Activated CD4-positive, alpha-beta T cell treated with anti-CD3 and anti-CD28 coated beads for 36 hours (primary cell): ENCODE measurements around the gene PELI1. TPM values are rescaled to one million over a fixed set of nuclear protein-coding genes. Genes with fewer than 3 reads are reported as not detected.
A peak's percentile ranks its signal among the peaks of the same experiment; 100 is the strongest.
"Not testable (repeated sequence)": the region's sequence is repeated elsewhere in the genome, so short reads cannot be mapped to it uniquely, and the experiment has no call there.

ENCODE experiments used
- ATAC-seq: fragments of 200-7000 bp; cut with Tn5 transposase; one replicate; pipeline ENCODE4 v1.10.0; 2021; ENCODE audit warnings: mild to moderate bottlenecking, moderate library complexity
- CTCF ChIA-PET: fragments of 350-600 bp; sonication (Branson Sonifier 250); formaldehyde crosslinking; loops from one replicate; lab custom pipeline; 2021; ENCODE audit warnings: antibody characterized with exemption; lab: Charles Lee
- POLR2A ChIA-PET: fragments of 350-600 bp; sonication (Branson Sonifier 250); formaldehyde crosslinking; loops from one replicate; lab custom pipeline; 2021; ENCODE audit warnings: antibody characterized with exemption, inconsistent platforms; lab: Charles Lee
- DNase-seq: peaks from one replicate; pipeline ENCODE4 v3.0.0-alpha.2; 2020
- H3K27ac Mint-ChIP-seq: one replicate; pipeline ENCODE4 v1.8.0; 2021; ENCODE audit warnings: mixed read lengths
- H3K27me3 Mint-ChIP-seq: one replicate; pipeline ENCODE4 v1.8.0; 2021; ENCODE audit warnings: mixed read lengths
- H3K36me3 Mint-ChIP-seq: one replicate; pipeline ENCODE4 v1.8.0; 2021; ENCODE audit warnings: low read depth, mixed read lengths
- H3K4me1 Mint-ChIP-seq: one replicate; pipeline ENCODE4 v1.8.0; 2021; ENCODE audit warnings: mixed read lengths
- H3K4me3 Mint-ChIP-seq: one replicate; pipeline ENCODE4 v1.8.0; 2021; ENCODE audit warnings: mild to moderate bottlenecking, moderate library complexity, mixed read lengths
- H3K9me3 Mint-ChIP-seq: one replicate; pipeline ENCODE4 v1.8.0; 2021; ENCODE audit warnings: low read depth, mixed read lengths
- intact Hi-C, 2 experiments: fragments of 100-400 bp; cut with DNase I in 1 of 2; cut with micrococcal nuclease in 1 of 2; formaldehyde crosslinking; loops; one replicate each; pipeline versions ENCODE4 v1.14.2 to v1.15.1; 2022 to 2024; cut with DNase I, micrococcal nuclease
- total RNA-seq, 2 experiments: library from RNA; stranded (reverse); gene quantifications; one replicate each; pipeline ENCODE4 v1.2.3, GENCODE V29; 2021

Gene PELI1
- total RNA-seq, 2 experiments from 2014 or later = 21.3 to 29.7 TPM

DNA sequence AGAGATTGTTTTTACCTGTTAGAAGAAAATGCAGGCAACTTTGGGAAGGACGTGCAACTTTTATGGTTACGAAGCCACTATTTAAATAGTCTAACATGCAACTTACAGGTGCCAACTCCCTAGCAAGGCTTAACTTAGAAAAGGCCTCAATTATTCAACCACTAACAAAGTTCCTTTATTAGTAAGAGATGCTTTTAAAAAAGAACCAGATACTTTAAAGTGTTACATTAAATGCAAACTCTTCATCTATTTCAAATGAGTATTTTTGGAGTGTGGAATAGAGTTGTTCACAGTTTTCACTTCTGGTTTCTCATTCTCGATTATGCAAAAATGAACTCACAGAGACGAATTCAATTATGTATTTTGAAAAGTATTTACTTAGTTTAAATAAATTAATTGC, 51.7 kb downstream of the PELI1 start:
- Mint-ChIP-seq H3K27ac (no peak overlapping the region), H3K9me3 (peaks cover 6% of the 10 kb centered on the region), H3K4me1 (peaks cover 7% of the 10 kb centered on the region), H3K36me3 (peaks cover 55% of the 10 kb centered on the region), H3K27me3 (no peaks in the 10 kb centered on the region), H3K4me3 (no peak overlapping the region)
- no peak for DNase-seq
- intact Hi-C loops = no loop called here
- ChIA-PET POLR2A (no interaction called here), CTCF (no interaction called here)
- ATAC-seq = no peak

GRCh38 chr2:64090264-64090663, 54.0 kb downstream of the PELI1 start:
- Mint-ChIP-seq H3K4me3 (no peak overlapping the region), H3K4me1 (peaks cover 12% of the 10 kb centered on the region), H3K9me3 (no peaks in the 10 kb centered on the region), H3K27me3 (no peaks in the 10 kb centered on the region), H3K36me3 (peaks cover 37% of the 10 kb centered on the region), H3K27ac (no peak overlapping the region)
- ChIA-PET POLR2A (no interaction called here), CTCF (interaction anchor here (0.7 to 1.2 kb wide), 2 partner anchors 37 to 275 kb away, joined by 3 read pairs; no protein-coding TSS in a partner anchor)
- intact Hi-C loops = no loop called here
- no peak for DNase-seq
- ATAC-seq = peak; percentile 33

GRCh38 chr2:64086347-64087082, 57.7 kb downstream of the PELI1 start:
- Mint-ChIP-seq H3K4me1 (peaks cover 12% of the 10 kb centered on the region), H3K36me3 (peaks cover 17% of the 10 kb centered on the region), H3K27me3 (peaks cover 4% of the 10 kb centered on the region), H3K27ac (no peak overlapping the region), H3K4me3 (no peak overlapping the region), H3K9me3 (no peaks in the 10 kb centered on the region)
- DNase-seq = no peak
- ChIA-PET POLR2A (no interaction called here), CTCF (no interaction called here)
- peak; percentile 71 for ATAC-seq
- intact Hi-C loops = no loop called here

- DNase-seq (no peak), ATAC-seq (no peak)
- ChIA-PET POLR2A (interaction anchor here (0.6 kb wide), 1 partner anchor 50 kb away, joined by 4 read pairs; no protein-coding TSS in a partner anchor), CTCF (no interaction called here)
- intact Hi-C loops = no loop called here
- Mint-ChIP-seq H3K4me1 (peaks cover 10% of the 10 kb centered on the region), H3K27me3 (peaks cover 5% of the 10 kb centered on the region), H3K4me3 (no peak overlapping the region), H3K36me3 (peaks cover 11% of the 10 kb centered on the region), H3K9me3 (no peaks in the 10 kb centered on the region), H3K27ac (no peak overlapping the region)
Measured at GRCh38 chr2:64085936-64086335, 58.3 kb downstream of the PELI1 start.

DNA sequence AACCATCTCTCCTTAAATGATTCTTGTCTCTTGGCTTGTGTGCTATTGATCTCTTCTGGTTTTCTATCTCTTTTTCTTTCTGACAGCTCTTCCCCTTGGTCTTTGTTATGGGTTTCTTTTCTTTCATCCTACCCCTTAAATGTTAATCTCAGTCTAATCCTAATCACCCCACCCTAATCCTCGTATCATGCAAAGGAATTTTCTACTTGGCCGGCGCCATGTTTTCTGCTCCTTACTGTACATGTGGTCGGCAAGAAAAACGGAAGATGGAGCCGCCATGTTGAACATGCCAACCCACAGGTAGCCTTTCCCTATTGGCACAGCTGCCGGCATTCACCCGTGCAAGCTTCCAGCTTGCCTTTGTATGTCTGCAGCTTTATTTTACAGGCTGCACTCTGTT, 63.2 kb downstream of the PELI1 start:
- intact Hi-C loops = no loop called here
- Mint-ChIP-seq H3K36me3 (no peaks in the 10 kb centered on the region), H3K27ac (no peak overlapping the region), H3K27me3 (peaks cover 5% of the 10 kb centered on the region), H3K9me3 (no peaks in the 10 kb centered on the region), H3K4me1 (no peaks in the 10 kb centered on the region), H3K4me3 (no peak overlapping the region)
- POLR2A ChIA-PET = no interaction called here
- DNase-seq (no peak), ATAC-seq (no peak)
- CTCF ChIA-PET = interaction anchor here (1.2 kb wide), 1 partner anchor 25 kb away, joined by 3 read pairs; no protein-coding TSS in a partner anchor

DNA sequence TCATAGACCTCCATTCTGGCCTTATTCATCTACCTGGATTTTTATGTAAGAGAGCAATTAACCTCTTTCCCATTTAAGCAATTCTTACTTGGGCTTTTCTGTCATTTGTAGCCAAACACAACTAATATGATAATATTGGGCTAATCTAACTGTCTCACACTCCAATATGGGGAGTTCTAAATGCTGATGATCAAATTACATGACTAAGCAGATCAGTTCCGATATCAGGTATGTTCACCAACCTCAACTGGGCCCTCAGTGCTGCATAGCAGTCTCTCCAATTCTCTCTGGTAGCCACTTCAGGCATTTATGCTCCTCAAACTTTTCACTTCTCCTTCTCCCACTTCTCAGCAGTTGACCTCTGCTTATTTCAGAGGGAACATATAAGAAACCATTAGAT, 64.0 kb downstream of the PELI1 start:
- Mint-ChIP-seq H3K4me1 (no peaks in the 10 kb centered on the region), H3K36me3 (no peaks in the 10 kb centered on the region), H3K4me3 (no peak overlapping the region), H3K27me3 (peaks cover 5% of the 10 kb centered on the region), H3K9me3 (no peaks in the 10 kb centered on the region), H3K27ac (no peak overlapping the region)
- ATAC-seq = no peak
- intact Hi-C loops = no loop called here
- no peak for DNase-seq
- ChIA-PET CTCF (interaction anchor here (0.6 to 1.6 kb wide), 3 partner anchors 18 to 280 kb away, joined by 3 read pairs; no protein-coding TSS in a partner anchor), POLR2A (no interaction called here)

DNA sequence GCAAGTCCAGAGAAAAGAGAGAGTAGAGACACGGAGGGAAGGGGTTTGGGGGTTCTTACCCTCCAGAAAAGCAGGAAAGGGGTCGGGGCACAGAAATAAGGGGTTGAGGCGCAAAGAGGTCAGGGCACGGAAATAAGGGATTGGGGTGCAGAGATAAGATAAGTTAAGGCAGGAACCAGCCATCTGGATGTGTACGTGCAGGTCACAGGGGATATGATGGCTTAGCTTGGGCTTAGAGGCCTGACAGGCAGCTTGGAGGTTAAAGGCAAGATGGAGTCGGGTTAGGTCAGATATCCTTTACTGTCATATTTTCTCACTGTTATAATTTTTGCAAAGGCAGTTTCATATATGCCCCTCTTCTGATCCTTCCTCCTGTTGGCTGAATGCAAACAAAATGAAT, 64.5 kb downstream of the PELI1 start:
- H3K27me3 Mint-ChIP-seq, H3K4me1 Mint-ChIP-seq, ATAC-seq, H3K36me3 Mint-ChIP-seq, H3K27ac Mint-ChIP-seq, POLR2A ChIA-PET, intact Hi-C loops, H3K4me3 Mint-ChIP-seq, DNase-seq, H3K9me3 Mint-ChIP-seq: not testable (repeated sequence)
- CTCF ChIA-PET = interaction anchor here (1.2 to 1.6 kb wide), 2 partner anchors 18 to 23 kb away, joined by 3 read pairs; no protein-coding TSS in a partner anchor

DNA sequence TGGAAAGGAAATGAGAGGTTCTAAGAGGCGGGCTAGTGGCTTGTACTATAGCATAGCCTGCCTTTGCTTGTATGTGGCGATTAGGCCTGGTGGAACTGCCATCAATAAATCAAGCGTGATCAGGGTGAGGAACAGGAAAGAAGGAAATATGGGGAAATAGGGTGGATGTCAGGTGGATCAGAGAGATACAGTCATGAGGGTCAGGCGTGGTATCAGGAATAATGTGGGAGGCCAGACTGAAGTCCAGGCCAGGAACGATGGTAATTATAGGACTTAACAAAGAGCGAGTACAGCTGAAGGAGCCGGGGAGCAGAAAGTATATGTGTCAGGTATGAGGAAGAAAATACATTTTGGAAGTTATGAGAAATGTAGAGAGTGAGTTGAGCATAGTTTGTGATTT, 67.4 kb downstream of the PELI1 start:
- H3K4me3 Mint-ChIP-seq, intact Hi-C loops, H3K27me3 Mint-ChIP-seq, H3K36me3 Mint-ChIP-seq, H3K9me3 Mint-ChIP-seq, ATAC-seq, CTCF ChIA-PET, DNase-seq, POLR2A ChIA-PET, H3K4me1 Mint-ChIP-seq, H3K27ac Mint-ChIP-seq: not testable (repeated sequence)

DNA sequence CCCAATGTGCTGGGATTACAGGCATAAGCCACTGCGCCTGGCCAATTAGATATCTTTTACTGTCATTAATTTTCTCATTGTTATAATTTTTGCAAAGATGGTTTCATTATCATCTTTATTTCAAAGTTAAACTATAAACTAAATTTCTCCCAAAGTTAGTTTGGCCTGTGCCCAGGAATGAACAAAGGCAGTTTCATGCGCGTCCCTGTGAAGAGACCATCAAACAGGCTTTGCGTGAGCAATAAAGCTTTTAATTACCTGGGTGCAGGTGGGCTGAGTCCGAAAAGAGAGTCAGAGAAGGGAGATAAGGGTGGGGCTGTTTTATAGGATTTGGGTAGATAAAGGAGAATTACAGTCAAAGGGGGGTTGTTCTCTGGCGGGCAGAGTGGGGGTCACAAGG, 69.6 kb downstream of the PELI1 start:
- H3K27ac Mint-ChIP-seq, DNase-seq, H3K4me1 Mint-ChIP-seq, H3K9me3 Mint-ChIP-seq, intact Hi-C loops, H3K27me3 Mint-ChIP-seq, CTCF ChIA-PET, H3K36me3 Mint-ChIP-seq, ATAC-seq, H3K4me3 Mint-ChIP-seq: not testable (repeated sequence)
- POLR2A ChIA-PET = interaction anchor here (0.6 kb wide), 1 partner anchor 1333 kb away, joined by 3 read pairs; no protein-coding TSS in a partner anchor

- no peaks in the 10 kb centered on the region for H3K27me3 Mint-ChIP-seq
- DNase-seq (no peak), ATAC-seq (no peak)
- CTCF ChIA-PET = interaction anchor here (0.9 kb wide), 1 partner anchor 176 kb away, joined by 3 read pairs; no protein-coding TSS in a partner anchor
- intact Hi-C loops = no loop called here
- no peaks in the 10 kb centered on the region for H3K36me3 Mint-ChIP-seq
- POLR2A ChIA-PET = no interaction called here
- no peaks in the 10 kb centered on the region for H3K9me3 Mint-ChIP-seq
- no peak overlapping the region for H3K4me3 Mint-ChIP-seq
- no peak overlapping the region for H3K27ac Mint-ChIP-seq
- peaks cover 30% of the 10 kb centered on the region for H3K4me1 Mint-ChIP-seq
Measured at GRCh38 chr2:64067326-64067725, 76.9 kb downstream of the PELI1 start.

- H3K4me1 Mint-ChIP-seq = peaks cover 30% of the 10 kb centered on the region
- H3K9me3 Mint-ChIP-seq = no peaks in the 10 kb centered on the region
- DNase-seq = no peak
- no peak overlapping the region for H3K4me3 Mint-ChIP-seq
- ChIA-PET CTCF (interaction anchor here (1.1 to 1.3 kb wide), 2 partner anchors 16 to 37 kb away, joined by 3 read pairs; no protein-coding TSS in a partner anchor), POLR2A (interaction anchor here (1.8 kb wide), 1 partner anchor 261 kb away, joined by 11 read pairs; no protein-coding TSS in a partner anchor)
- ATAC-seq = no peak
- intact Hi-C loops = loop anchor here in 1 of 2 experiments (2.0 kb wide), 1 partner anchor 35 kb away; no protein-coding TSS in a partner anchor
- peak overlapping the region; percentile 44 for H3K27ac Mint-ChIP-seq
- no peaks in the 10 kb centered on the region for H3K27me3 Mint-ChIP-seq
- no peaks in the 10 kb centered on the region for H3K36me3 Mint-ChIP-seq
Measured at GRCh38 chr2:64065516-64065915, 78.7 kb downstream of the PELI1 start.
